Retinal pigment epithelial cell (primary cell): ENCODE data around the gene MAP4K4.

ENCODE experiments used
- DNase-seq: peaks from one replicate; pipeline ENCODE4 v3.0.0-alpha.2; 2010; ENCODE audit warnings: low read depth
- H3K4me3 ChIP-seq: 2 replicates; pipeline ENCODE4 v1.5.1; 2011; ENCODE audit warnings: mild to moderate bottlenecking, low read length, control low read depth, moderate library complexity
- CTCF ChIP-seq: conservative IDR thresholded peaks from 2 replicates; pipeline ENCODE4 v1.5.1; 2011; ENCODE audit warnings: low read depth, low read length, control low read depth, inconsistent platforms

The MAP4K4 gene

GRCh38 chr2:101848769-101849410 is 151.4 kb downstream of the MAP4K4 start:
- no peak overlapping the region for H3K4me3 ChIP-seq
- no peak for DNase-seq
- TF ChIP-seq CTCF, result no peak

- no peak overlapping the region for H3K4me3 ChIP-seq
- no peak for DNase-seq
- TF ChIP-seq CTCF, result no peak
These were observed 152.9 kb downstream of the MAP4K4 start for GRCh38 chr2:101850450-101850849.

GRCh38 chr2:101850991-101851390 is 153.5 kb downstream of the MAP4K4 start:
- no peak overlapping the region for H3K4me3 ChIP-seq
- DNase-seq, result no peak
- no peak for TF ChIP-seq CTCF

- no peak for TF ChIP-seq CTCF
- DNase-seq, result no peak
- no peak overlapping the region for H3K4me3 ChIP-seq
These were observed 155.3 kb downstream of the MAP4K4 start for GRCh38 chr2:101852824-101853223.

- DNase-seq, result no peak
- H3K4me3 ChIP-seq, result no peak overlapping the region
- TF ChIP-seq CTCF, result no peak
These were observed 157.4 kb downstream of the MAP4K4 start for GRCh38 chr2:101854877-101855276.

- TF ChIP-seq CTCF, result no peak
- H3K4me3 ChIP-seq, result no peak overlapping the region
- no peak for DNase-seq
These were observed 158.3 kb downstream of the MAP4K4 start for GRCh38 chr2:101855776-101856175.

- no peak for DNase-seq
- TF ChIP-seq CTCF, result no peak
- H3K4me3 ChIP-seq, result no peak overlapping the region
These were observed 160.7 kb downstream of the MAP4K4 start for GRCh38 chr2:101858246-101858645.
